K562 (cell line): ENCODE data around the gene URAD. TPM values are rescaled to one million over a fixed set of nuclear protein-coding genes. Genes with fewer than 3 reads are reported as not detected.

Experiments
- ATAC-seq: fragments of 200-7000 bp; cut with Tn5 transposase; 3 replicates; pipeline ENCODE4 v1.9.1; 2020; ENCODE audit warnings: moderate library complexity
- BruUV-seq: library from RNA; stranded (reverse); fragments of 400-500 nt; replicated peaks from 2 replicates; lab custom pipeline; 2021; lab: Mats Ljungman, UMichigan
- CTCF ChIA-PET: fragments of 300-600 bp; formaldehyde crosslinking; extraction: SDS; loops from one replicate; lab custom pipeline; 2021; ENCODE audit warnings: low intra/inter-chr PET ratio; lab: Yijun Ruan, JAX
- POLR2A ChIA-PET: fragments of 300-600, 350-650 bp; sonication (Branson Sonifier 250); formaldehyde crosslinking; extraction: SDS; loops from one replicate; lab custom pipeline; 2021; ENCODE audit warnings: antibody characterized with exemption, inconsistent platforms; lab: Yijun Ruan, JAX
- DNase-seq, 4 experiments: peaks; one replicate each; pipeline versions ENCODE4 v3.0.0 to v3.0.0-alpha.2; 2011 to 2018; ENCODE audit warnings: low spot score in 3 of 4, mixed read lengths in 3 of 4; ENCODE audit errors: extremely low read depth in 1 of 4
- FAIRE-seq: peaks from 2 replicates; lab custom pipeline; 2011; peaks lifted over from hg19 to GRCh38; lab: Jason Lieb, UNC
- H2AFZ ChIP-seq: 2 replicates; pipeline ENCODE4 v1.6.0; 2011; ENCODE audit warnings: low read depth, low read length, control low read depth, inconsistent platforms
- H3K27ac ChIP-seq: fragments of 200-600 bp; 3 replicates; pipeline ENCODE4 v1.8.0; 2011; ENCODE audit warnings: low read depth, mild to moderate bottlenecking, control low read depth, inconsistent platforms, low read length, moderate library complexity, mixed read lengths; ENCODE audit errors: extremely low read depth
- H3K27me3 ChIP-seq, 2 experiments: fragments of 300-600 bp in 1 of 2; 2 replicates in 1 of 2; 3 replicates in 1 of 2; pipeline versions ENCODE4 v1.6.0 to v1.8.0; 2011; ENCODE audit warnings: inconsistent platforms in 2 of 2, low read length in 2 of 2, mild to moderate bottlenecking in 1 of 2, mixed read lengths in 1 of 2, moderate library complexity in 1 of 2; ENCODE audit not compliant: control insufficient read depth in 2 of 2, insufficient read depth in 2 of 2
- H3K36me3 ChIP-seq: fragments of 300-600 bp; 3 replicates; pipeline ENCODE4 v1.8.0; 2011; ENCODE audit warnings: mild to moderate bottlenecking, low read length, inconsistent platforms; ENCODE audit not compliant: control insufficient read depth, insufficient read depth
- H3K4me1 ChIP-seq, 2 experiments: fragments of 200-600 bp in 1 of 2; replicated peaks in 1 of 2; 2 replicates in 1 of 2; 3 replicates in 1 of 2; pipeline versions ENCODE4 v1.5.1 to v1.8.0; 2011; ENCODE audit warnings: inconsistent platforms in 2 of 2, low read length in 2 of 2, mild to moderate bottlenecking in 1 of 2, mixed read lengths in 1 of 2, moderate library complexity in 1 of 2; ENCODE audit not compliant: control insufficient read depth in 2 of 2, insufficient read depth in 2 of 2
- H3K4me2 ChIP-seq: 2 replicates; pipeline ENCODE4 v1.6.1; 2011; ENCODE audit warnings: low read length, control low read depth, inconsistent platforms, mixed read lengths; ENCODE audit not compliant: insufficient read depth
- H3K4me3 ChIP-seq: fragments of 200-600 bp; sonication (generic), shearing (Covaris generic); 2 replicates; pipeline ENCODE4 v1.5.1; 2016; ENCODE audit warnings: control low read depth, inconsistent platforms
- H3K79me2 ChIP-seq: fragments of 200-600 bp; 3 replicates; pipeline ENCODE4 v1.8.0; 2011; ENCODE audit warnings: low read length, inconsistent platforms; ENCODE audit not compliant: control insufficient read depth, insufficient read depth
- H3K9ac ChIP-seq, 2 experiments: 2 replicates each; pipeline versions ENCODE4 v1.6.0 to v1.6.1; 2011; ENCODE audit warnings: low read depth in 2 of 2, low read length in 2 of 2, control low read depth in 1 of 2, inconsistent platforms in 1 of 2, mild to moderate bottlenecking in 1 of 2, mixed read lengths in 1 of 2; ENCODE audit not compliant: insufficient read depth in 1 of 2
- H3K9me1 ChIP-seq: one replicate; pipeline ENCODE4 v1.6.0; 2011; ENCODE audit warnings: inconsistent platforms, mild to moderate bottlenecking, low read length, moderate library complexity; ENCODE audit not compliant: control insufficient read depth, insufficient read depth
- H3K9me3 ChIP-seq: replicated peaks from 2 replicates; pipeline ENCODE4 v1.5.1; 2011; ENCODE audit warnings: low read depth, low read length, inconsistent platforms; ENCODE audit not compliant: control insufficient read depth, insufficient read depth
- H4K20me1 ChIP-seq: replicated peaks from 2 replicates; pipeline ENCODE4 v1.6.1; 2011; ENCODE audit warnings: low read length, inconsistent platforms, mixed read lengths; ENCODE audit not compliant: control insufficient read depth, insufficient read depth
- FIP1L1 ChIP-seq: fragments of 200-400 bp; formaldehyde crosslinking; IDR thresholded peaks from 2 replicates; pipeline ENCODE4 v1.6.1; 2018; ENCODE audit warnings: mild to moderate bottlenecking, low read depth, low read length; ENCODE audit not compliant: poor library complexity, severe bottlenecking
- FOXK1 ChIP-seq: sonication (generic); formaldehyde crosslinking; IDR thresholded peaks from 2 replicates; pipeline ENCODE4 v1.8.0; 2022; ENCODE audit warnings: missing genetic modification reagents, mild to moderate bottlenecking, borderline replicate concordance
- ZNF12 ChIP-seq: sonication (generic); formaldehyde crosslinking; IDR thresholded peaks from 2 replicates; pipeline ENCODE4 v1.4.0; 2020; ENCODE audit warnings: mild to moderate bottlenecking, missing genetic modification reagents
- WGBS: fragments of 100-300 bp; shearing (Covaris generic); methylation state at CpG from one replicate; pipeline ENCODE4 v1.1.6; 2016; ENCODE audit warnings: low coverage, mixed read lengths; ENCODE audit not compliant: insufficient coverage; ENCODE audit errors: missing lambda C conversion rate; 5-methylcytosine and 5-hydroxymethylcytosine counted together
- in situ Hi-C: fragments of 300-500 bp; cut with MboI; formaldehyde crosslinking; loops from 4 replicates; pipeline ENCODE4 v1.15.0; 2018; ENCODE audit warnings: inconsistent platforms, mixed read lengths
- intact Hi-C: fragments of 100-400 bp; cut with micrococcal nuclease; formaldehyde crosslinking; loops from 2 replicates; pipeline ENCODE4 v1.14.2; 2022
- polyA plus RNA-seq, 8 experiments: library from polyadenylated mRNA; depleted of rRNA in 4 of 8; stranded (reverse) in 5 of 8; unstranded in 3 of 8; fragments of >200 nt; fragmentation: Nextera tagmentation in 2 of 8; fragmentation: Illumina TruSeq in 1 of 8; extraction: Ambion mirVana in 2 of 8; extraction: Trizol in 1 of 8; gene quantifications; 2 replicates each; pipeline versions ENCODE4 v1.2.1 to v1.2.3, GENCODE V29; 2011 to 2014; ENCODE audit warnings: inconsistent platforms in 1 of 8, missing spikeins in 1 of 8
- total RNA-seq, 7 experiments: library from RNA; depleted of rRNA in 6 of 7; stranded (reverse); fragments of >200 nt in 6 of 7; fragmentation: Illumina TruSeq in 2 of 7; extraction: Trizol in 2 of 7; gene quantifications; 2 replicates each; pipeline versions ENCODE4 v1.2.1 to v1.2.3, GENCODE V29; 2011 to 2021; ENCODE audit warnings: low replicate concordance in 1 of 7
- TF ChIP-seq, protein P1 (sequence below): fragments of 450-650 bp; IDR thresholded peaks from 2 replicates; pipeline ENCODE4 v1.6.1; 2017; ENCODE audit warnings: antibody characterized with exemption, mild to moderate bottlenecking
- TF ChIP-seq, protein P2 (sequence below): sonication (generic); formaldehyde crosslinking; IDR thresholded peaks from 2 replicates; pipeline ENCODE4 v1.8.1; 2023; ENCODE audit warnings: mild to moderate bottlenecking, missing genetic modification reagents
- TF ChIP-seq, protein P3 (sequence below): fragments of 450-650 bp; IDR thresholded peaks from 2 replicates; pipeline ENCODE4 v1.6.1; 2016; ENCODE audit warnings: missing biosample characterization, missing genetic modification characterization
- TF ChIP-seq, protein P4 (sequence below): fragments of 250-450 bp; sonication (Bioruptor Pico); IDR thresholded peaks from 2 replicates; pipeline ENCODE4 v1.5.1; 2021; ENCODE audit warnings: mild to moderate bottlenecking
- TF ChIP-seq, protein P5 (sequence below), 3 experiments: fragments of 200-800 bp in 1 of 3; fragments of 250-450 bp in 1 of 3; fragments of 450-650 bp in 1 of 3; sonication (Bioruptor Pico) in 1 of 3; sonication (Bioruptor generic) in 1 of 3; formaldehyde crosslinking in 1 of 3; IDR thresholded peaks; 2 replicates each; pipeline versions ENCODE4 v1.6.1 to v1.8.0; 2016 to 2022; ENCODE audit warnings: mild to moderate bottlenecking in 2 of 3, missing genetic modification characterization in 2 of 3, missing compliant biosample characterization in 1 of 3, moderate library complexity in 1 of 3

URAD gene
- total and polyA plus RNA-seq, 9 of the 15 experiments (the other 6 are each of a cell fraction or from before 2014, with no cell fraction given), result not detected

DNA sequence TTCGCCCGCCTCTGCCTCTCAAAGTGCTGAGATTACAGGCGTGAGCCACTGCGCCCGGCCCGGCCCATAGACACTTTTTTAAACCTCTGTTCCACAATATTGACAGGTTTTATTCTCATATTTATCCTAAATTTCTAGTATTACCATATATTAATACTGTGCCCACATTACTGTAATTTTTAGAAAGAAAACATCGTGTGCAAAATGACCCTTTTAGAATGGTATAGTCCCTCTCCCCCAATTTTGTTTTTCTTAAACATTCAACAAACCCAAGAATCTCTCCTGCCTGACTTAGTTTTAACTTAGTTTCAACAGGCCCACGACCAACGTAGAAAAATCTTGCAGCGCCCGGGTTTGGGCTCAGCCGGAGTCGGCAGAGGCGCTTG, 28.5 kb downstream of the URAD start:
- H3K4me2 ChIP-seq, result no peak overlapping the region
- no peak for DNase-seq
- ChIA-PET CTCF (no interaction called here), POLR2A (no interaction called here)
- no peaks in the 10 kb centered on the region for H3K9me3 ChIP-seq
- 0% methylated on average over 12 of the region's 14 CpGs for WGBS
- no peaks in the 10 kb centered on the region for H3K9me1 ChIP-seq
- no peak overlapping the region for H3K27ac ChIP-seq
- H3K79me2 ChIP-seq, result no peaks in the 10 kb centered on the region
- no TSS peak for BruUV-seq
- ATAC-seq, result no peak
- H3K36me3 ChIP-seq, result no peaks in the 10 kb centered on the region
- no peak overlapping the region for H3K4me3 ChIP-seq
- no peak for FAIRE-seq
- peaks cover 0 to 13% of the 10 kb centered on the region in 2 experiments; a peak in 2 of 5 replicates for H3K4me1 ChIP-seq
- in situ Hi-C loops, result loop anchor here (25.0 kb wide), 1 partner anchor 448 kb away; no protein-coding TSS in a partner anchor
- intact Hi-C loops, result no loop called here
- no peak overlapping the region for H3K9ac ChIP-seq
- peaks cover 2 to 26% of the 10 kb centered on the region in 2 experiments; a peak in 3 of 5 replicates for H3K27me3 ChIP-seq
- no peak overlapping the region for H2AFZ ChIP-seq
- H4K20me1 ChIP-seq, result no peaks in the 10 kb centered on the region; the same call in 1 of the 2 replicates
- TF ChIP-seq, protein P1, sequence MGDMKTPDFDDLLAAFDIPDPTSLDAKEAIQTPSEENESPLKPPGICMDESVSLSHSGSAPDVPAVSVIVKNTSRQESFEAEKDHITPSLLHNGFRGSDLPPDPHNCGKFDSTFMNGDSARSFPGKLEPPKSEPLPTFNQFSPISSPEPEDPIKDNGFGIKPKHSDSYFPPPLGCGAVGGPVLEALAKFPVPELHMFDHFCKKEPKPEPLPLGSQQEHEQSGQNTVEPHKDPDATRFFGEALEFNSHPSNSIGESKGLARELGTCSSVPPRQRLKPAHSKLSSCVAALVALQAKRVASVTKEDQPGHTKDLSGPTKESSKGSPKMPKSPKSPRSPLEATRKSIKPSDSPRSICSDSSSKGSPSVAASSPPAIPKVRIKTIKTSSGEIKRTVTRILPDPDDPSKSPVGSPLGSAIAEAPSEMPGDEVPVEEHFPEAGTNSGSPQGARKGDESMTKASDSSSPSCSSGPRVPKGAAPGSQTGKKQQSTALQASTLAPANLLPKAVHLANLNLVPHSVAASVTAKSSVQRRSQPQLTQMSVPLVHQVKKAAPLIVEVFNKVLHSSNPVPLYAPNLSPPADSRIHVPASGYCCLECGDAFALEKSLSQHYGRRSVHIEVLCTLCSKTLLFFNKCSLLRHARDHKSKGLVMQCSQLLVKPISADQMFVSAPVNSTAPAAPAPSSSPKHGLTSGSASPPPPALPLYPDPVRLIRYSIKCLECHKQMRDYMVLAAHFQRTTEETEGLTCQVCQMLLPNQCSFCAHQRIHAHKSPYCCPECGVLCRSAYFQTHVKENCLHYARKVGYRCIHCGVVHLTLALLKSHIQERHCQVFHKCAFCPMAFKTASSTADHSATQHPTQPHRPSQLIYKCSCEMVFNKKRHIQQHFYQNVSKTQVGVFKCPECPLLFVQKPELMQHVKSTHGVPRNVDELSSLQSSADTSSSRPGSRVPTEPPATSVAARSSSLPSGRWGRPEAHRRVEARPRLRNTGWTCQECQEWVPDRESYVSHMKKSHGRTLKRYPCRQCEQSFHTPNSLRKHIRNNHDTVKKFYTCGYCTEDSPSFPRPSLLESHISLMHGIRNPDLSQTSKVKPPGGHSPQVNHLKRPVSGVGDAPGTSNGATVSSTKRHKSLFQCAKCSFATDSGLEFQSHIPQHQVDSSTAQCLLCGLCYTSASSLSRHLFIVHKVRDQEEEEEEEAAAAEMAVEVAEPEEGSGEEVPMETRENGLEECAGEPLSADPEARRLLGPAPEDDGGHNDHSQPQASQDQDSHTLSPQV, result no peak
- TF ChIP-seq, protein P2, sequence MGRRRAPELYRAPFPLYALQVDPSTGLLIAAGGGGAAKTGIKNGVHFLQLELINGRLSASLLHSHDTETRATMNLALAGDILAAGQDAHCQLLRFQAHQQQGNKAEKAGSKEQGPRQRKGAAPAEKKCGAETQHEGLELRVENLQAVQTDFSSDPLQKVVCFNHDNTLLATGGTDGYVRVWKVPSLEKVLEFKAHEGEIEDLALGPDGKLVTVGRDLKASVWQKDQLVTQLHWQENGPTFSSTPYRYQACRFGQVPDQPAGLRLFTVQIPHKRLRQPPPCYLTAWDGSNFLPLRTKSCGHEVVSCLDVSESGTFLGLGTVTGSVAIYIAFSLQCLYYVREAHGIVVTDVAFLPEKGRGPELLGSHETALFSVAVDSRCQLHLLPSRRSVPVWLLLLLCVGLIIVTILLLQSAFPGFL (CRISPR knock-in tag), result no peak
- TF ChIP-seq, protein P3, sequence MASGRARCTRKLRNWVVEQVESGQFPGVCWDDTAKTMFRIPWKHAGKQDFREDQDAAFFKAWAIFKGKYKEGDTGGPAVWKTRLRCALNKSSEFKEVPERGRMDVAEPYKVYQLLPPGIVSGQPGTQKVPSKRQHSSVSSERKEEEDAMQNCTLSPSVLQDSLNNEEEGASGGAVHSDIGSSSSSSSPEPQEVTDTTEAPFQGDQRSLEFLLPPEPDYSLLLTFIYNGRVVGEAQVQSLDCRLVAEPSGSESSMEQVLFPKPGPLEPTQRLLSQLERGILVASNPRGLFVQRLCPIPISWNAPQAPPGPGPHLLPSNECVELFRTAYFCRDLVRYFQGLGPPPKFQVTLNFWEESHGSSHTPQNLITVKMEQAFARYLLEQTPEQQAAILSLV (tag), result no peak
- TF ChIP-seq FIP1L1 (no peak), FOXK1 (CRISPR knock-in tag) (no peak), ZNF12 (CRISPR knock-in tag) (no peak)
- TF ChIP-seq, protein P4, sequence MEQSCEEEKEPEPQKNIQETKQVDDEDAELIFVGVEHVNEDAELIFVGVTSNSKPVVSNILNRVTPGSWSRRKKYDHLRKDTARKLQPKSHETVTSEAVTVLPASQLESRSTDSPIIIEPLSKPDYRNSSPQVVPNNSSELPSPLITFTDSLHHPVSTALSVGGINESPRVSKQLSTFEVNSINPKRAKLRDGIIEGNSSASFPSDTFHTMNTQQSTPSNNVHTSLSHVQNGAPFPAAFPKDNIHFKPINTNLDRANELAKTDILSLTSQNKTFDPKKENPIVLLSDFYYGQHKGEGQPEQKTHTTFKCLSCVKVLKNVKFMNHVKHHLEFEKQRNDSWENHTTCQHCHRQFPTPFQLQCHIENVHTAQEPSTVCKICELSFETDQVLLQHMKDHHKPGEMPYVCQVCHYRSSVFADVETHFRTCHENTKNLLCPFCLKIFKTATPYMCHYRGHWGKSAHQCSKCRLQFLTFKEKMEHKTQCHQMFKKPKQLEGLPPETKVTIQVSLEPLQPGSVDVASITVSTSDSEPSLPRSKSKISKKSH (CRISPR knock-in tag), result no peak
- TF ChIP-seq, protein P5, sequence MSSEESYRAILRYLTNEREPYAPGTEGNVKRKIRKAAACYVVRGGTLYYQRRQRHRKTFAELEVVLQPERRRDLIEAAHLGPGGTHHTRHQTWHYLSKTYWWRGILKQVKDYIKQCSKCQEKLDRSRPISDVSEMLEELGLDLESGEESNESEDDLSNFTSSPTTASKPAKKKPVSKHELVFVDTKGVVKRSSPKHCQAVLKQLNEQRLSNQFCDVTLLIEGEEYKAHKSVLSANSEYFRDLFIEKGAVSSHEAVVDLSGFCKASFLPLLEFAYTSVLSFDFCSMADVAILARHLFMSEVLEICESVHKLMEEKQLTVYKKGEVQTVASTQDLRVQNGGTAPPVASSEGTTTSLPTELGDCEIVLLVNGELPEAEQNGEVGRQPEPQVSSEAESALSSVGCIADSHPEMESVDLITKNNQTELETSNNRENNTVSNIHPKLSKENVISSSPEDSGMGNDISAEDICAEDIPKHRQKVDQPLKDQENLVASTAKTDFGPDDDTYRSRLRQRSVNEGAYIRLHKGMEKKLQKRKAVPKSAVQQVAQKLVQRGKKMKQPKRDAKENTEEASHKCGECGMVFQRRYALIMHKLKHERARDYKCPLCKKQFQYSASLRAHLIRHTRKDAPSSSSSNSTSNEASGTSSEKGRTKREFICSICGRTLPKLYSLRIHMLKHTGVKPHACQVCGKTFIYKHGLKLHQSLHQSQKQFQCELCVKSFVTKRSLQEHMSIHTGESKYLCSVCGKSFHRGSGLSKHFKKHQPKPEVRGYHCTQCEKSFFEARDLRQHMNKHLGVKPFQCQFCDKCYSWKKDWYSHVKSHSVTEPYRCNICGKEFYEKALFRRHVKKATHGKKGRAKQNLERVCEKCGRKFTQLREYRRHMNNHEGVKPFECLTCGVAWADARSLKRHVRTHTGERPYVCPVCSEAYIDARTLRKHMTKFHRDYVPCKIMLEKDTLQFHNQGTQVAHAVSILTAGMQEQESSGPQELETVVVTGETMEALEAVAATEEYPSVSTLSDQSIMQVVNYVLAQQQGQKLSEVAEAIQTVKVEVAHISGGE (CRISPR knock-in tag; IDR thresholded peaks at IDR 0.05), result no peak
